SH-SY5Y (cell line): ENCODE measurements around the gene DPH3.

Source experiments
- GATA2 ChIP-seq: IDR thresholded peaks from 2 replicates; pipeline ENCODE4 v1.6.1; 2011; ENCODE audit warnings: mild to moderate bottlenecking, low read depth, low read length
- GATA3 ChIP-seq: IDR thresholded peaks from 2 replicates; pipeline ENCODE4 v1.6.1; 2011; ENCODE audit warnings: low read depth, mild to moderate bottlenecking, low read length, moderate library complexity

GRCh38 chr3:16255326-16255725, 9.4 kb downstream of the DPH3 start:
- TF ChIP-seq GATA2 (no peak), GATA3 (no peak)
